Adrenal gland (tissue), 12 donors: ENCODE results near the gene EFNA1. TPM values are rescaled to one million over a fixed set of nuclear protein-coding genes. Genes with fewer than 3 reads are reported as not detected.

Source experiments
- DNase-seq, 7 donors: peaks; one replicate each; pipeline ENCODE4 v3.0.0-alpha.2; 2019 to 2020
- H3K27ac ChIP-seq, 5 donors: fragments of 200-600 bp; sonication (generic) in 4 of 5; 1 replicate in 3 of 5; 2 replicates in 2 of 5; pipeline versions ENCODE4 v1.5.1 to v1.8.0; 2016 to 2020; ENCODE audit warnings: mild to moderate bottlenecking in 1 of 5
- H3K27me3 ChIP-seq: fragments of 200-600 bp; 2 replicates; pipeline ENCODE4 v1.8.0; 2021
- H3K36me3 ChIP-seq, 2 donors: fragments of 200-600 bp; replicated peaks in 1 of 2; 1 replicate in 1 of 2; 2 replicates in 1 of 2; pipeline versions ENCODE4 v1.5.1 to v1.8.0; 2018 to 2022
- H3K4me1 ChIP-seq, 2 donors: fragments of 200-600 bp; replicated peaks in 1 of 2; 1 replicate in 1 of 2; 2 replicates in 1 of 2; pipeline versions ENCODE4 v1.5.1 to v1.8.0; 2018 to 2021
- H3K4me3 ChIP-seq, 4 donors: fragments of 200-600 bp; sonication (generic) in 3 of 4; one replicate each; pipeline ENCODE4 v1.5.1; 2016 to 2018
- H3K9me3 ChIP-seq, 3 donors: fragments of 200-600 bp; sonication (generic) in 1 of 3; replicated peaks in 1 of 3; 1 replicate in 2 of 3; 2 replicates in 1 of 3; pipeline versions ENCODE4 v1.5.1 to v1.8.0; 2016 to 2021
- POLR2A ChIP-seq, 2 donors: fragments of 450-650 bp; IDR thresholded peaks; one replicate each; pipeline ENCODE4 v1.6.1; 2017; ENCODE audit warnings: antibody characterized with exemption in 2 of 2, mild to moderate bottlenecking in 2 of 2, moderate library complexity in 1 of 2
- WGBS, 4 donors: extraction: QIAGEN DNeasy Blood & Tissue Kit in 2 of 4; methylation state at CpG; one replicate each; pipeline versions ENCODE4 v1.1.5 to v1.1.7; 2013 to 2017; 5-methylcytosine and 5-hydroxymethylcytosine counted together
- intact Hi-C, 2 donors: fragments of 100-400 bp; cut with DNase I; formaldehyde crosslinking; loops; one replicate each; pipeline versions ENCODE4 v1.14.1 to v1.15.0; 2022 to 2023
- polyA plus RNA-seq, 3 donors: library from polyadenylated mRNA; stranded (reverse); fragments of 200-250 nt in 2 of 3; fragments of 350-450 nt in 1 of 3; fragmentation: Illumina TruSeq in 1 of 3; extraction: RNeasy Lipid Tissue Mini Kit (QIAGEN cat#74804) in 1 of 3; gene quantifications; one replicate each; pipeline ENCODE4 v1.2.3, GENCODE V29; 2013 to 2014
- total RNA-seq, 9 donors: library from RNA; depleted of rRNA in 4 of 9; stranded (reverse); fragments of >200 nt in 4 of 9; fragments of 120-200 nt in 1 of 9; fragmentation: NEBNext Ultra II Directional in 1 of 9; extraction: Animal tissue kit (Norgen Biotek cat#: 25700) in 1 of 9; gene quantifications; one replicate each; pipeline versions ENCODE4 v1.1.0 to v1.2.4, GENCODE V29; 2013 to 2023
- TF ChIP-seq, protein P1 (sequence below), 6 experiments: fragments of 450-650 bp in 4 of 6; fragments of 200-600 bp in 2 of 6; sonication (generic) in 1 of 6; IDR thresholded peaks; 1 replicate in 5 of 6; 2 replicates in 1 of 6; pipeline versions ENCODE4 v1.5.1 to v1.8.0; 2016 to 2021; ENCODE audit warnings: antibody characterized with exemption in 6 of 6, mild to moderate bottlenecking in 2 of 6, moderate library complexity in 1 of 6
- donor health status: healthy with polysubstance abuse.
- donor health status: Bipolar disorder and iron deficiency.
- donor health status: DM: yes; HTN: yes; CAD: no.
- donor health status: DM: no; HTN: no; CAD: no.
- donor health status: DM: no; HTN: no; CAD: no.
- donor health status: DM: yes; HTN: yes; CAD: no.

The EFNA1 gene
- total and polyA plus RNA-seq, 12 donors = 6.6 to 49.7 (median 28.9) TPM

DNA sequence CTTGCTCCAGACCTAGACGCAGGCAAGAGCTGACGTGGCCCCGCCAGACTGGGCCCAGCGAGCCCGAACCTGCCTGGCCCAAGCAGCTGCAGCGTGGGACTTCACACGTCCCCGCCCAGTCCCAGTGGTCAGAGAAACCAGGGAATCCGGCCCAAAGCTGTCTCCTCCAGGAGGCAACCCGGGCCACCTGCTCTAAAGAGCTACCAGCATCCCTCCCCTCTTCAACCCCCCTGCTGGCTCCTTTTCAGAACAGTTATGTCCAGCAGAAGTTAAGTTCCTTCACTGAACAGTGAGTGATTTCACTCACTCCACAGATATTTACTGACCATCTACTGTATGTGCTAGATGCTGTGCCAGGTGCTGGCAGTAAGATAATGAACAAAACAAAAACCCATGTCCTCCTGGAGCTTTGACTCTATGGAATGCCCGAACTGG, 2.1 kb upstream of the EFNA1 start:
- no peaks in the 10 kb centered on the region for H3K27me3 ChIP-seq
- WGBS, 4 donors = 77 to 89% (median 82%) methylated on average over 9 to 11 of the region's 11 CpGs
- no peaks in the 10 kb centered on the region for H3K9me3 ChIP-seq
- peaks cover 28 to 39% of the 10 kb centered on the region in 2 donors for H3K4me1 ChIP-seq
- no peak for DNase-seq
- no peak overlapping the region for H3K4me3 ChIP-seq
- peak overlapping the region in 1 of 5 donors; percentile 70 for H3K27ac ChIP-seq
- intact Hi-C loops = loop anchor here in 1 of 2 donors (5.0 kb wide), 1 partner anchor 33 kb away; no protein-coding TSS in a partner anchor
- no peaks in the 10 kb centered on the region for H3K36me3 ChIP-seq
- TF ChIP-seq, protein P1, sequence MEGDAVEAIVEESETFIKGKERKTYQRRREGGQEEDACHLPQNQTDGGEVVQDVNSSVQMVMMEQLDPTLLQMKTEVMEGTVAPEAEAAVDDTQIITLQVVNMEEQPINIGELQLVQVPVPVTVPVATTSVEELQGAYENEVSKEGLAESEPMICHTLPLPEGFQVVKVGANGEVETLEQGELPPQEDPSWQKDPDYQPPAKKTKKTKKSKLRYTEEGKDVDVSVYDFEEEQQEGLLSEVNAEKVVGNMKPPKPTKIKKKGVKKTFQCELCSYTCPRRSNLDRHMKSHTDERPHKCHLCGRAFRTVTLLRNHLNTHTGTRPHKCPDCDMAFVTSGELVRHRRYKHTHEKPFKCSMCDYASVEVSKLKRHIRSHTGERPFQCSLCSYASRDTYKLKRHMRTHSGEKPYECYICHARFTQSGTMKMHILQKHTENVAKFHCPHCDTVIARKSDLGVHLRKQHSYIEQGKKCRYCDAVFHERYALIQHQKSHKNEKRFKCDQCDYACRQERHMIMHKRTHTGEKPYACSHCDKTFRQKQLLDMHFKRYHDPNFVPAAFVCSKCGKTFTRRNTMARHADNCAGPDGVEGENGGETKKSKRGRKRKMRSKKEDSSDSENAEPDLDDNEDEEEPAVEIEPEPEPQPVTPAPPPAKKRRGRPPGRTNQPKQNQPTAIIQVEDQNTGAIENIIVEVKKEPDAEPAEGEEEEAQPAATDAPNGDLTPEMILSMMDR (IDR thresholded peaks at IDR 0.05) = no peak
- no peak for TF ChIP-seq POLR2A (IDR thresholded peaks at IDR 0.05)

DNA sequence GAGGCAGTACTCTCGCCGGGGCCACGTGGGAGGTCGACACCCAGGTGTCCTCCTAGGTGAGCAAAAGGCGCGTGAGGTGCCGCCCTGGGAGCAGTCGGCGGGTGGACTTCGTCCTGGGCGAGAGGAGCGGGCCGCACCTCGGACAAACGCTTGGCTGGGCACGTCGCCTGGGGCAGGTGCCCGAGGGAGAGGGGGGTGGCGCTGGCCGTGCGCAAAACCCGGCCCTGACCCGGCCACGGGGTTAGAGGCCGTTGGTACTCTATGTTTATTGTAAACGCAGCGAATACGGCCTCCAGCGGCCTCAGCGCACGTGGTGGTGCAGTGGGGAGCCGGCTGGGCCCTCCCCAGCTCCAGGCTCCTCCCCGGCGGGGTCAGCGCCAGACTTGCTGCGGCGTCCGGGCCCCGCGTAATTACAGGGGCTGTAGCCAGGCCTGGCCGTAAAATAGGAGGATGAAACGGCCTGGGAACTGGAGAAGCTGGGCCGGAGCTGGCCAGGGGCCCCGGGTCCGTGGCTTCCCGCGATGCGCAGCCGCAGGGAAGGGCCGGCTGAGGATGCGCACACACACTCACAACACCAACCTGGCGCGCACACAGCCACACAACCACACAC, 1.6 kb upstream of the EFNA1 start:
- TF ChIP-seq POLR2A (IDR thresholded peaks at IDR 0.05) = no peak
- TF ChIP-seq, protein P1 (IDR thresholded peaks at IDR 0.05) = no peak
- 23 to 59% (median 39%) methylated on average over 14 to 53 of the region's 53 CpGs for WGBS, 4 donors
- peak overlapping the region in 1 of 4 donors; percentile 71 for H3K4me3 ChIP-seq
- no peaks in the 10 kb centered on the region for H3K9me3 ChIP-seq
- no peaks in the 10 kb centered on the region for H3K27me3 ChIP-seq
- peak in 6 of 7 donors; percentile 39 to 83 (median 61) for DNase-seq
- no peaks in the 10 kb centered on the region for H3K36me3 ChIP-seq
- intact Hi-C loops = loop anchor here in 1 of 2 donors (5.0 kb wide), 1 partner anchor 34 kb away; no protein-coding TSS in a partner anchor
- H3K4me1 ChIP-seq = peaks cover 28 to 39% of the 10 kb centered on the region in 2 donors
- H3K27ac ChIP-seq = peak overlapping the region in 3 of 5 donors; percentile 46 to 81 (median 70)

DNA sequence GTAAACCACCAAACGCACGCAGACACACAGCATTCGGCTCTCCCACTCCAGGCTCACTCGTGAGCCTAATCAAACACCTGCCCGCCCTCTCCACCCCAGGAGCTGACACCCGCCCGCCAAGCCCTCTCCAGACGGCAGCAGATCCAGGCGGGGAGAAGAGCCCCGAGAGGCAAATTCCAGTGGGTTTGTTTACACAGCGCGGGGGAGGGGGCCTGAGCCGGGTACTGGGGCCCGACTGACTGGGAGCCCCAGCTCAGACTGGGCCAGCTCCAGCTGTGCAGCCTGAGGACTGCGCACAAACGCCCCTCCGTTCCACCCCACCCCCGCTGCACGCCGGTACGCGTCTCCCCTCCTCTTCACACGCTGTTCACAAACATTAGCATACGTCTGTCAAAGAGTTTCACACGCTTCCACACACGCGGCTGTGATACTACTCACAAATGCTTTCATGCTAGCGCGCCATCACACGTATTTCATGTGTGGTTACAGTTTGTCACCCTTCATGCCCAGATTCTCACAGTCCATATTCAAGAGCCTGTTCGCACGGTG, 1.0 kb upstream of the EFNA1 start:
- WGBS, 4 donors = 7 to 11% (median 9%) methylated on average over 15 to 32 of the region's 32 CpGs
- Histone ChIP-seq H3K27ac (peak overlapping the region in 3 of 5 donors; percentile 46 to 81 (median 70)), H3K27me3 (no peaks in the 10 kb centered on the region), H3K4me1 (peaks cover 28 to 39% of the 10 kb centered on the region in 2 donors), H3K4me3 (peak overlapping the region in 2 of 4 donors; percentile 45 to 71), H3K36me3 (peaks cover 0 to 6% of the 10 kb centered on the region in 2 donors), H3K9me3 (no peaks in the 10 kb centered on the region)
- peak in 3 of 7 donors; percentile 25 to 33 (median 26) for DNase-seq
- TF ChIP-seq POLR2A (IDR thresholded peaks at IDR 0.05) = no peak
- intact Hi-C loops = loop anchor here in 1 of 2 donors (5.0 kb wide), 1 partner anchor 34 kb away; no protein-coding TSS in a partner anchor

DNA sequence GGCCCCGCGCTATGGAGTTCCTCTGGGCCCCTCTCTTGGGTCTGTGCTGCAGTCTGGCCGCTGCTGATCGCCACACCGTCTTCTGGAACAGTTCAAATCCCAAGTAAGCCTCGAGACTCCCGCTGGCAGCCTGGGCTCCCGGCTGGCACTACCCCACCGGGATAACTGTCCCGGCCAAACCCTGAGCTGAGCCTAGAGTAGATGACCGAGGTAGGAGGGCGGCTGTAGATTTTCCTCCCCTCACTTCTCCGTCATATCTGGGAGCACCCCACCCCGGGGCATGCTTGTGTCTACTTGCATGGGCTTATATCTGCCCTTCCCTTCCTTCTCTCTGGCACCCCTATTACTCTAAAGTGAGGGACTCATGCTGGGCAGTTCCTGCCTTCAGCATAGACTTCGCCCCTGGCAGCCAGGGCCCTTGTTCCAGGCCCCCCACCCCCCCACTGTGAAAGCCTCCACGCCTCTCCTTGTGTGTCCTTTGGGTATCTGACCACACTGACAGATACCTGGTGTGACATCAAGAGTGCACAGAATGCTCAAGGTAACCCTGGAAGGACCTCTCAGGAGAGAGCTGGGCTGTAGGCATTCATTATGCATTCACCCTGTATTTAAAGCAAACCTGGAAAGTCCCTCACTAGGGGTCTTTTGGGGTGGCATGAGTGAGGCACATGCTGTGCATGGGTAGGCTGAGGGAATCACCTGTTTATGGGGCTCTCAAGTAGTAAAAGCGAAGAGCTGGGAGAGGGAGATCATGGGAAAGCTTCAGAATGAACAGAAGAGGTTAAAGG, 485 bp downstream of the EFNA1 start:
- TF ChIP-seq, protein P1 (IDR thresholded peaks at IDR 0.05) = no peak
- TF ChIP-seq POLR2A (IDR thresholded peaks at IDR 0.05) = no peak
- Histone ChIP-seq H3K4me1 (peaks cover 28 to 39% of the 10 kb centered on the region in 2 donors), H3K27me3 (no peaks in the 10 kb centered on the region), H3K36me3 (peaks cover 0 to 19% of the 10 kb centered on the region in 2 donors), H3K9me3 (no peaks in the 10 kb centered on the region), H3K27ac (peak overlapping the region in 4 of 5 donors; percentile 30 to 81 (median 70)), H3K4me3 (peak overlapping the region in 3 of 4 donors; percentile 28 to 71 (median 45))
- DNase-seq = no peak
- WGBS, 4 donors = 4 to 25% (median 6%) methylated on average over 5 to 17 of the region's 17 CpGs
- intact Hi-C loops = loop anchor here in 1 of 2 donors (5.0 kb wide), 1 partner anchor 36 kb away; no protein-coding TSS in a partner anchor
